ENCODE data around the gene CLTC.

DNA sequence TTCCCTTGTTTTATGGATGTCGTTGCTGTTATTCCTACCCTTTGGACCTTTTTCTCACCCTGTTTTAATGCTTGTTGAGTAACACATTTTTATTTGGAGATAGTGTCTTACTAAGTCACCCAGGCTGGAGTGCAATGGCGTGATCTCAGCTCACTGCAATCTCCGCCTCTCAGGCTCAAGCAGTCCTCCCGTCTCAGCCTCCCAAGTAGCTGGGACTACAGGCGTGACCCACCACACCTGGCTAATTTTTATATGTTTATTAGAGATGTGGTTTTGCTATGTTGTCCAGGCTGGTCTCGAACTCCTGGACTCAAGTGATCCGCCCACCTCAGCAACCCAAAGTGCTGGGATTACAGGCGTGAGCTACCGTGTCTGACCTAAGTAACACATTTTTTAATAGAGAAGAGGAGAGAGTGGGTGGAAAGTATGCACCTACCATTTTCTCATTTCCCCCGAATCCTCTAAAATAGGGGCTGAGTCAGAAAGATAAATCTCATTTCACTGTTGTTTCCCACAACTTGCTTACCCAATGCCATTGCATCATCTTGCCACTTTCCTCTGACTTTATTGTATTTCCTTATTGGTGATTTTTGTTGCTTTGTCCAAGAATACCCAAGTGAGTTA lies 47.3 kb upstream of the CLTC start:
- TF ChIP-seq, protein P1, sequence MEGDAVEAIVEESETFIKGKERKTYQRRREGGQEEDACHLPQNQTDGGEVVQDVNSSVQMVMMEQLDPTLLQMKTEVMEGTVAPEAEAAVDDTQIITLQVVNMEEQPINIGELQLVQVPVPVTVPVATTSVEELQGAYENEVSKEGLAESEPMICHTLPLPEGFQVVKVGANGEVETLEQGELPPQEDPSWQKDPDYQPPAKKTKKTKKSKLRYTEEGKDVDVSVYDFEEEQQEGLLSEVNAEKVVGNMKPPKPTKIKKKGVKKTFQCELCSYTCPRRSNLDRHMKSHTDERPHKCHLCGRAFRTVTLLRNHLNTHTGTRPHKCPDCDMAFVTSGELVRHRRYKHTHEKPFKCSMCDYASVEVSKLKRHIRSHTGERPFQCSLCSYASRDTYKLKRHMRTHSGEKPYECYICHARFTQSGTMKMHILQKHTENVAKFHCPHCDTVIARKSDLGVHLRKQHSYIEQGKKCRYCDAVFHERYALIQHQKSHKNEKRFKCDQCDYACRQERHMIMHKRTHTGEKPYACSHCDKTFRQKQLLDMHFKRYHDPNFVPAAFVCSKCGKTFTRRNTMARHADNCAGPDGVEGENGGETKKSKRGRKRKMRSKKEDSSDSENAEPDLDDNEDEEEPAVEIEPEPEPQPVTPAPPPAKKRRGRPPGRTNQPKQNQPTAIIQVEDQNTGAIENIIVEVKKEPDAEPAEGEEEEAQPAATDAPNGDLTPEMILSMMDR (IDR thresholded peaks at IDR 0.05), result no peak
- TF ChIP-seq POLR2A (IDR thresholded peaks at IDR 0.05), result no peak
